IPS-NIHi7 (cell line): Measurements from ENCODE around the gene PSMC5.

Experiments used
- DNase-seq: peaks from one replicate; pipeline ENCODE4 v3.0.0; 2012; ENCODE audit warnings: mixed read lengths; ENCODE audit errors: extremely low spot score

The PSMC5 gene

GRCh38 chr17:63820963-63821561 lies 6.2 kb upstream of the PSMC5 start:
- DNase-seq = no peak

- DNase-seq = no peak
Observed at GRCh38 chr17:63821804-63822203, 5.4 kb upstream of the PSMC5 start.

GRCh38 chr17:63822537-63822936 lies 4.7 kb upstream of the PSMC5 start:
- DNase-seq = no peak

- DNase-seq = no peak
Observed at GRCh38 chr17:63823659-63824331, 3.4 kb upstream of the PSMC5 start.

DNA sequence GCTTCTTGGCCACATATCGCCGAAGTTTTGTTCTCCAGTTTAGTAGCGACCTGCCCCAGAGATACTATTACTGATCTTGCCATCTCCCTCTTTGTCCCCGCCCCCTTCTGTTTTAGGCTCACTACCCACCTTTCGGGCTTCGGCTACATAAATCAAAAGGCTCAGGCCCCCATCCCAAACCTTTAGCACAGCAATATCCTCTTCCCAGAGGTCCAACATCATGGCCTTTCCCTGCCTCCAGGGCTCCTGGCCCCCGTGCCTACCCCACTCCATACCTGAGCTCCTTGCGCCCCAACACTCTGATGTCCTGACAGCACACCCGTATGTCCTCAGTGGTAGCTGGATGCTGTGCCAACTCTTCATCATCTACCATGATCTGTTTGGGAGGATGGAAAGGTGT lies 2.9 kb upstream of the PSMC5 start:
- no peak for DNase-seq

- no peak for DNase-seq
Observed at GRCh38 chr17:63826468-63827001, 696 bp upstream of the PSMC5 start.

DNA sequence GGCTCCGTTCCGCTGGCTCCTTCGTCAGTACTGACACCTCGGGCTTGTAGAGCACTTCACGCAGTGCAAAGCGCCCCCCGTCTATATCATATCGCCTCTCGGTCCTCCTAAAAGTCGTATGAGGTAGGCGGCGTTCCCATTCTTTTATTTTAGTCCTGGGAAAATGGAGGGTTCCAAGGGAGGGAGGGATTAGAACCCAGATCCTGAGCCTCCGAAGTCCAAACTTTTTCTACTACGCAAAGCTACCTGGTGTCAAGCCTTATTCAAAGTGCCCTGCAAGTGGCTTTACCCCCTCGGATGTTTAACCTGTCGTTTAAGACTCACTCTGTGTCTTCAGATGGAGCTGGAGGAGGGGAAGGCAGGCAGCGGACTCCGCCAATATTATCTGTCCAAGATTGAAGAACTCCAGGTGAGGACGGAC lies 580 bp downstream of the PSMC5 start:
- no peak for DNase-seq

GRCh38 chr17:63828936-63829335 lies 1.7 kb downstream of the PSMC5 start:
- DNase-seq = no peak

- no peak for DNase-seq
Observed at GRCh38 chr17:63830278-63830677, 3.0 kb downstream of the PSMC5 start.

DNA sequence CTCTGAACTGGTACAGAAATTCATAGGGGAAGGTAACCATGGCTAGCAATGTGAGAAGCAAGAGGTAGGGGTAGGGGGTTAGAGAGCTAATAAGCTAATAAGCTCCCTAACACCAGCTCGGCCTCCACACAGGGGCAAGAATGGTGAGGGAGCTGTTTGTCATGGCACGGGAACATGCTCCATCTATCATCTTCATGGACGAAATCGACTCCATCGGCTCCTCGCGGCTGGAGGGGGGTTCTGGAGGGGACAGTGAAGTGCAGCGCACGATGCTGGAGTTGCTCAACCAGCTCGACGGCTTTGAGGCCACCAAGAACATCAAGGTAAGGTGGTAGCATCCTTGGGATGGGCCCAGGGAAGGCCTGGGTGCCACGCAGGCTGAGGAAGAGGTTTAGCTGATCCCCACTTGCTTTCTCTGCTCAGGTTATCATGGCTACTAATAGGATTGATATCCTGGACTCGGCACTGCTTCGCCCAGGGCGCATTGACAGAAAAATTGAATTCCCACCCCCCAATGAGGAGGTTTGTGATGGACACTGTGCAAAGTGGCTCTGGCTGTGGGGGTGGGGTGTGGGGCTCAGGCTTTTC lies 3.8 kb downstream of the PSMC5 start:
- DNase-seq = no peak

GRCh38 chr17:63831505-63831904 lies 4.3 kb downstream of the PSMC5 start:
- no peak for DNase-seq

GRCh38 chr17:63832014-63832413 lies 4.8 kb downstream of the PSMC5 start:
- no peak for DNase-seq

- DNase-seq = no peak
Observed at GRCh38 chr17:63832455-63832854, 5.2 kb downstream of the PSMC5 start.

DNA sequence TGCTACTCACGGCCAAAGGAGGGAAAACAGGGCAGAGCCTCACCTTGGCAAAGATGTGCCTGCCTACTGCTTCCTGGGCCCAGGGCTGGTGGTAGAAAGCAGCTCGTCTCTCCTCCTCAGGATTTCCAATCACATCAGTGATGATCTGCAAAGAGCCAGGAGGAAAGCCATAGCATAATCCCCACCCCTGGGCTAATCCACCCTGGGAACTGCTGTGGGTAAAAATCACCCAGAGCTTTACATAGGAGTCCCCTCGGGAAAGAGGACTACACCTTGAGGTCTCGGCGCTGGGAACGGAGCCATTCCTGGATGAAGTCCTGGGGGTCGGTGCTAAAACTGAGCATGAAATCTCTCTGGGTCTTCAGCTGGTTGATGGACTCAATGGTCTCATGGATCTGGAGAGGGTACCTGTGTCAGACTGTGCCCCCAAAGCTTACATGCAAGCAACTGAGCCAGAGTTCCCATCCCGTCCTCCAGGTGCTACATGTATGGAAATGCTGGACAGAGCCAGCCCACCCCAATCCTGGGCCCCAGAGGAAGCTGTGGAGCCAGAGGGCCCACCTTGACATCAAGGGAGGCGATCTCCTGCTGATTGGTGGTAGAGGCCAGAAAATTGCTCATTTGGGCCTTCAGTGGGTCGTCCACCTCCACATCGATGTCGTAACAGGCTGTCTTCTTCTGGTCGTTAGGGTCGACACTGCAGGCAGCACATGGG lies 6.0 kb downstream of the PSMC5 start:
- no peak for DNase-seq

- DNase-seq = no peak
Observed at GRCh38 chr17:63833741-63834373, 6.6 kb downstream of the PSMC5 start.

DNA sequence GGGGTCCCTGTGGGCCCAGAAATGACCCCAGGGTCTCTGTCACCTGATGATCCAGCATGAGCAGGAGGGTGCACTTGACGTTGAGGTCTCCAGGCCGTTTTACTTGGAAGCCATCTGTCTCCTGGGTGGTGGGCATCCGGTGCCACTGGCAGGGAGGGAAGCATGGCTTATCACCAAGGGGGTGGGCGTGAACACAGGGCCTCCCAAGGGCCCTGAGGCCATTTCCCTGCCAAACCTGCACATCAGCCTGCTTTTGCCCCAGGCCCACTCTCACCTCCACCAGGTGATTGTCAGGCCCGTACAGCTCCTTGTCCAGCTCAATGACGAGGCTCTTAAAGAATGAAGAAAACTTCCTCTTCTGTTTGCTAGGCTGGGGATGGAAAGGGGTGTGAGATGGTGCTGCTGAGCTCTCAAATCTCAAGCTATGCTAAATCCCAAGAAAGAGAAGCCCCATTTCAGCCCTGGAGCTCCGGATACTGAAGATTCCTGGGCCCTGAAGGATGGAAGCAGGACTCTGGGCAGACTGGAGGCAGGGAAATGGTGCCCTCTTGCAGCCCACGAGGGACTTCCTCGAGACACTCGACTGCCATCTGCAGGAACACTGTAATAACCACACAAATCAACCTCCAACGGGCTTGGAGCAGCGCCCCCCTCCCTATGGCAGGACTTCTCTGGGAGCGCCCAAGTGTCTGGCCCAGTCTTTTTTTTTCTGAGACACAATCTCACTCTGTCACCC lies 7.4 kb downstream of the PSMC5 start:
- peak; percentile 63 for DNase-seq

DNA sequence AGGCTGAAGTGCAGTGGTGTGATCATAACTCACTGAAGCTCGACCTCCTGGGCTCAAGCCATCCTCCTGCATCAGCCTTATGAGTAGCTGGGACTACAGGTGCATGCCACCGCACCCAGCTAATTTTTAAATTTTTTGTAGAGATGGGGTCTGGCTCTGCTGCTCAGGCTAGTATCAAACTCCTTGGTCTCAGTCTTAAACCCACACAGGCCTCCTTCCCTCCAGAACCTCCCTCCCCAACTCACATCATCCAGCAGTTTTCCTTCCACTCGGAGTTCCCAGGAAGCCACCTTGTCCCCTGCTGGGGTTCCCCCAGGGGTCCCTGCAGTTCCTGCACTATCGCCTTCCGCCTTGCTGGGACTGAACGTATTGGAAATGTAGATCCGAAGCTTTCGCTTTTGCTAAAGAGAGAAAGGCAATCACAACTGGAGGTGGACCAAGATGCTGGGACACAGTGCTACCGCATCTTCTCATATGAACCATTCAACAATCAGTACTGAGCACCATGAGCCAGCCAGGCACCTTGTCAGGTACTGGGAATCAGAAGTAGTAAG lies 8.0 kb downstream of the PSMC5 start:
- DNase-seq = no peak

- no peak for DNase-seq
Observed at GRCh38 chr17:63836811-63837210, 9.6 kb downstream of the PSMC5 start.

GRCh38 chr17:63837480-63837879 lies 10.2 kb downstream of the PSMC5 start:
- DNase-seq = no peak

DNA sequence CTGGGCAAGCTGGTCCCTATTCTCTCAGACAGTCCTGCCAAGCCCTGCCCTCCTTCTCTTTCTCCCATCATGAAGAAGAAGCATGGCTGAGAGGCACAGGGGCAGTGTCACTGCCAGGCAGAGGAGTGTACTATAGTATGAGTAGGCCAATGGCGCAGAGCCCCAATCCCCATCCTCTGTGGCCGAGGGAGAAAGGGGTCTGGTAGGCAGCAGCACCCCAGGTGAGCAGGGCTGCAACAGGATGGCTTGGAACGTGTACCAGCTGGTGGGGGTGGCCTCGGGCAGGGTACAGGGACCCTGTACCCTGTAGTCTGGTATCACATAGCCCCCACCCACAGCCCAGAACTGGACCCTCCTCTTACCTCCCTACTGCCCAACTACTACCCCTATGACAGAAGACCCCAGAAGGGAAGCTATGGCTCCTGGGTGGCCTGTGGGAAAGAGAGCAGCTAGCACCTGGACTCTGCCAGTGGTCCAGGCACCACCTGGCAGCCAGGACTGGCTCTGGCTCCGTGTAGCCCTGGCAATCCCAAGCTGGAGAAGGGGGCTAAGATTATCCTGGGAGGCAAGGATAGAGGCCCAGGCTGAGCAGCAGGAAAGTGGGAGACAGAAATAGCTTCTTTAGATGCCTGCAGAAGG lies 10.8 kb downstream of the PSMC5 start:
- DNase-seq = no peak
